Activated naive CD4-positive, alpha-beta T cell treated with Interleukin-2 at 50 U/mL for 16 hours (primary cell): Measurements from ENCODE around the gene KYAT1.

Source experiments
- DNase-seq: peaks from one replicate; pipeline ENCODE4 v3.0.0-alpha.2; 2020

The KYAT1 gene

DNA sequence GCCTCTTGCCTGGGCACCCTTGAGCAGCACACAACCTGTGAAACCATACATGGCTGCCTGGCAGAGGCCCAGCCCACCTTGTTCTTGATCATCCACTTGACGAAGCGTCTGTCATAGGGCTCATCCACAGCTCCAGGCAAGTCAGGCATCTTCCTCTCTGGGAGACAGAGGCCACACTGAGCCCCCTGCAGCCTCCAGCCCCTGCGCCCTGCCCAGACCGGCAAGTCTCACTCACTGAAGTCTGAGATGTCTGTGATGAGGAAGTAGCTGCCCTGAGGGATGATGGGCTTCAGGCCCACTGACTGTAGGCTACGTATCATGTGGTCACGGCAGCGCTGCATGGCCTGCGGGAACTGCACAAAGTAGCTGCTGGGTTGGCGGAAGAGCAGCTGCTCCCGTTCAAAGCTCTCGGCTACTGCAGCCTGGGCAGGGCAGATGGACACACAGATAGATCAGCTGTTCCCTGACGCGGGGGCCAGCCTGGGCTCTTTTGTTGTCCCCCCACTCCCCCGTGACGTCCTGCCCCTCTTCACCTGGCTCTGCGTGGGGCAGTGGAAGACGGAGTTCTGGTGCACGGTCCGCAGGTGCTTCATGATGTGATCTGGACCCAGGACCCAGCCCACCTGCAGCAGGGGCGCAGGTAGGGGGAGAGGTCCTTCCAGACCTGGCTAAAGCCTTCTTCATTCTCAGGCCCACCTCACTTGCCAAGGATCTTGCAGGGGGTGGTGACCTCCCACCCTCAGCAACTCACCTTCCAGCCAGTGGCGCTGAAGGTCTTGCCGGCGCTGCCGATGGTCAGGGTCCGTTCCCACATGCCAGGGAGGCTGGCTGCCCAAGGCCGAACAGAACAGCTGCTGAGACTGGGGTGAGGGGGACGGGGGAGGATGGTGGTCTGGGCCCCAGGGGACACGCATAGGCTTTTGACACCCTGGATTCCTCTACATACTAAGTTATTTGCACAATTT is 46.2 kb downstream of the KYAT1 start:
- no peak for DNase-seq

- no peak for DNase-seq
These were observed 48.1 kb downstream of the KYAT1 start for GRCh38 chr9:128833696-128834095.

GRCh38 chr9:128829477-128830251 is 52.1 kb downstream of the KYAT1 start, which contains the start of gene SPOUT1:
TSS of gene SPOUT1 (minus strand) at chr9:128829794. CDS start at chr9:128829780, 14 bp downstream.
- peak; percentile 96 for DNase-seq

DNA sequence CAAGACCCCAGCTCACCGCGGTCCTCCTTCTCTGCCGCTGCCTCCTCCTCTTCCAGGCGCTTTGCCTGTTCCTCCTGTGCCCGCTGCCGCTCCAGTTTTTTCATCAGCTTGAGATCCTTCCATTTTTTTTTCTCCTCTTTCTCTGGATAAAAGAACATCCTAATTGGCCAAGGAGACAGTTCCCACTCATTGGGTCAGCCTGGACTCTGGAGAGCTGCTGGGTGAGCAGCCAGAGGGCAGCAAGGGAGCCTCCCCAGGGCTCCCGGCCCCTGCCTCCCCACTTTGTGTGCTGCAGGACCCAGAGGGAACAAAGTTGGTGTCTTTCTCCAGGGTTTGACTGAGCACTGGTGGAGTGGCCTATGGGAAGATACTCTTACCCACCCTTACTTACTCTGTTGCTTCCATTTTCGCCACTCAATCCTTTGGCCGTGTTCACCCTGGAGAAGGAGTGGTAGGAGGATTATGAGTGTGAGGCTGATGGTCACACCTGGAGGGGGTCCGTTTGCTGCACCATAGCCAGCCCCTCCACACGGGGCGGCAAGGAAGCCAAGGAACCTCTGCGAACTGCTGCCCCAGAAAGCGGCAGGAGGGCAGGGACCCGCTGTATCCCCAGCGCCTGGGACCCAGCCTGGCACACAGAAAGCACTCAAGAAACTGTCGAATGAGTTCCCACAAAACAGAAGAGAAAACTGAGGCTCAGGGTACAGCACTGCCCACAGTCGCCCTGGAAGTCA is 52.9 kb downstream of the KYAT1 start:
- DNase-seq: no peak

DNA sequence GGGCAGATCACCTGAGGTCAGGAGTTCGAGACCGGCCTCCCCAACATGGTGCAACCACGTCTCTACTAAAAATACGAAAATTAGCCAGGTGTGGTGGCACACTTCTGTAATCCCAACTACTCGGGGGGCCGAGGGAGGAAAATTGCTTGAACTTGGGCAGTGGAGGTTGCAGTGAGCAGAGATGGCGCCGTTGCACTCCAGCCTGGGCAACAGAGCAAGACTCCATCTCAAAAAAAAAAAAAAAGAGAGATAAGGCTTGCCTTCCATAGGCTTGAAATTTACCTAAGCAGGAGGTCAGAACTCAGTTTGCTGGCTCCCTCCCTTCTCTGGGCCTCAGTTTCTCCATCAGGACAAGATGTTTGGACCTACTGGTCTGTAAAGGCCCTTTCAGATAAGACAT is 53.5 kb downstream of the KYAT1 start:
- no peak for DNase-seq

DNA sequence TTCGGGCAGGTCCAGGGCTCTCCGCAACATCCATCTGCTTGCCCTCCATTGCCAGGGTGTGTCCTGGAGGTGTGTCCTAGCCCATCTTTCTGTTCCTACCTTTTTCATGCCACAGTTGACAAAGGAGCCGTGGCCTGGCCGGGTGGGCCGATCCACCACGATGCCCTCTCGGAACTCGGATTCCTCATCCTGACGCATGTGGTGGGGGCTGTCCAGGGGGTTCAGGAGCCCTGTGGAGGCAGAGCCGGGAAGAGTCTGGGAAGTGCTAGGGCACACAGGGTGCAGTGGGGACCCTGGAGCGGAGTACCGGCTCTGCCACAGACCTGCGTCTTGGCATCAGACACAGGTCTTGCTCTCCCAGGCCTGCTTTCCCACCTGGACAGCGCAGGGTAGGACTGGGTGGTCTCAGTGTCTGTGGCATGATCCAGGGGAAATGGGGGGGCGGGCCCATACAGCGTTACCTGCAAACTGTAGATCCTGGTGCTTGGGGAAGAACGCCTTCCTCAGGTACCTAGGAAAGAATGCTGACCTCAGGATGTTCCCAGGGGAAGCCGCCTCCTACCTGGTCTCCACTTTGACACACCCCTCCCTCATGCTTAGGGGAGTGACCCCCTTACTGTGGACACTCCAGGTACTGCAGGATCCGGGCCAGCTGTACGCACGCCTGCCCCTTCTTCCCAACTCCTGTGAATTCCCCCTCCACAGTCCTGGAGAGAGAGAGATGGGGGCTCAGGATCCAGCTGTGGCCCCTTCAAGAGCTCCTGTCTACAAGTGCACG is 55.6 kb downstream of the KYAT1 start:
- no peak for DNase-seq

GRCh38 chr9:128824911-128825310 is 56.8 kb downstream of the KYAT1 start:
- no peak for DNase-seq

DNA sequence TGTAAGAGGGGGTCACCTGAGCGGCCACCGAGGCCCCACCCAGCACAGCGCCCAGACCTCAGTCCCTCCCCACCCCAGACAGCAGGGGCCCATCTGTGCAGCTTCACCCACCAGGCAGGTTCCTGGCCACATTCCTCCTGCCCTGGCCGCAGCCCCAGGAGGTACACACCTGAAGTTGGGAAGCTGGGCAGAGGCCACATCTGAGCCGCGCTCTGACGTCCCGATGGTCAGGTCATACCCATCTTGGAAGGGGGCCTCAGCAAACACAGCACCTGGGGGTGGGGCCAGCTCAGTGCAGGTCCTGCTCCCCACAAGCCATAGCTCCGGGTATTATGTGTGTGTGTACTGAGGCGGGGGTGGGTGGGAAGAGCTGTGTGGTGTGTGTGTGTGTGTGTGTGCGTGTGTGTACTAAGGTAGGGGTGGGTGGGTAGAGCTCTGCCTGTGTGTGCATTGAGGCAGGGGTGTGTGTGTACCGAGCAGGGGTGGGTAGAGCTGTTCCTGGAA is 57.8 kb downstream of the KYAT1 start:
- DNase-seq: no peak

GRCh38 chr9:128823362-128823902 is 58.3 kb downstream of the KYAT1 start:
- DNase-seq: no peak

GRCh38 chr9:128822407-128823042 is 59.2 kb downstream of the KYAT1 start:
- DNase-seq: no peak

GRCh38 chr9:128821584-128822406 is 60.0 kb downstream of the KYAT1 start:
- DNase-seq: no peak

DNA sequence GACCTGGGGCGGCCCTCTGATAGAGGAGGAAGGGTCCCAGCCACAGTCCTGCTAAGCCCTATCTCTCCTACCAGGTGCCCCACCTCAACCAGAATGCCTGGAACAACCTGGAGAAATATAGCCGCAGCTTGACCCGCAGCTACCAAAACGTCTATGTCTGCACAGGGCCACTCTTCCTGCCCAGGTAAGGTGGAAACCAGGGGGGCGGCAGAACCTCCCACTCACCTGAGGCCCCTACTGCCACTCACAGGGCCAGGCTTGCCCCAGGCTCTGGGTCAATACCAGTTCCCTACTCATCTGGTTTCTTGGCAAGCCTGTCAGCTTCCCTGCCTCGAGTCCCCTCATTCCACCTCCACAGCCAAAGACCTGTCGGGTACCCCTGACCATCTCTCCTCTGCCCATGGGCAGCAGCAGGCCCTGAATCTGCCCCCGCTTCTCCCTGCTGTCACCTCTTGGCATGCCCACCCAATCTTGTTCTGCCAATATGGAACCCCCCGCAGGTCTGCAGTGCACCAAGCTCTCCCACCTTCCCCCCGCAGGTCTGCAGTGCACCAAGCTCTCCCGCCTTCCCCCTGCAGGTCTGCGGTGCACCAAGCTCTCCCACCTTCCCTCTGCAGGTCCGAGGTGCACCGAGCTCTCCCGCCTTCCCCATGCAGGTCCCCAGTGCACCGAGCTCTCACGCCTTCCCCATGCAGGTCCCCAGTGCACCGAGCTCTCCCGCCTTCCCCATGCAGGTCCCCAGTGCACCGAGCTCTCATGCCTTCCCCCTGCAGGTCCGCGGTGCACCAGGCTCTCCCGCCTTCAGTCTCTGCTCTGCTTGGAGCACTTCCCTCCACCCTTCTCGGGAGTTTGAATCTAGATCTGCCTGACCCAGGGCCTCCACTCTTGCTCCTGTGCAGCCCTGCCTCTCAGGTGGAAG is 60.8 kb downstream of the KYAT1 start:
- no peak for DNase-seq

GRCh38 chr9:128819716-128820664 is 61.8 kb downstream of the KYAT1 start:
- DNase-seq: no peak

- peak; percentile 44 for DNase-seq
These were observed 62.7 kb downstream of the KYAT1 start for GRCh38 chr9:128818839-128819715.

- DNase-seq: peak; percentile 99
These were observed 63.5 kb downstream of the KYAT1 start, which contains the start of gene ENDOG for GRCh38 chr9:128818099-128818838. TSS of gene ENDOG (plus strand) at chr9:128818500. CDS start at chr9:128818685, 185 bp downstream.

DNA sequence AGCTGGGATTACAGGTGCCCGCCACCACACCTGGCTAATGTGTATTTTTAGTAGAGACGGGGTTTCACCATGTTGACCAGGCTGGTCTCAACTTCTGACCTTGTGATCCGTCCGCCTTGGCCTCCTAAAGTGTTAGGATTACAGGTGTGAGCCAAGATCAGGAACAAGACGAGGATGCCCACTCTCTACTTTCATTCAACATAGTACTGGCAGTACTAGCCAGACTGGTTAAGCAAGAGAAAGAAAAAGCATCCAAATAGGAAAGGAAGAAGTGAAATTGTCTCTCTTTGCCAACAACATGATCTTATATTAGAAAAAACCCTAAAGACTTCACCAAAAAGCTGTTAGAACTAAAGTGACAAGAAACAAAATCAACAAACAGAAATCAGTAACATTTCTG is 70.9 kb downstream of the KYAT1 start:
- no peak for DNase-seq
